Stomach (tissue), 4 donors: ENCODE results near the gene C3orf22.
"Not testable (repeated sequence)": the region's sequence is repeated elsewhere in the genome, so short reads cannot be mapped to it uniquely, and the experiment has no call there.

Experiments used
- CTCF ChIP-seq, 7 experiments: fragments of 450-650 bp in 4 of 7; fragments of 200-600 bp in 3 of 7; sonication (generic) in 3 of 7; IDR thresholded peaks; one replicate each; pipeline ENCODE4 v1.5.1; 2016 to 2019; ENCODE audit warnings: antibody characterized with exemption in 7 of 7, control low read depth in 2 of 7, mild to moderate bottlenecking in 1 of 7
- EP300 ChIP-seq: sonication (generic); formaldehyde crosslinking; IDR thresholded peaks from one replicate; pipeline ENCODE4 v1.6.1; 2017; ENCODE audit warnings: antibody characterized with exemption
- POLR2A ChIP-seq, 4 donors: fragments of 450-650 bp; IDR thresholded peaks; one replicate each; pipeline ENCODE4 v1.6.1; 2016; ENCODE audit warnings: antibody characterized with exemption in 4 of 4, control low read depth in 2 of 4, mild to moderate bottlenecking in 1 of 4, moderate library complexity in 1 of 4
- POLR2AphosphoS5 ChIP-seq, 3 donors: sonication (generic); formaldehyde crosslinking; IDR thresholded peaks; one replicate each; pipeline ENCODE4 v1.6.1; 2016; ENCODE audit warnings: antibody characterized with exemption in 3 of 3

DNA sequence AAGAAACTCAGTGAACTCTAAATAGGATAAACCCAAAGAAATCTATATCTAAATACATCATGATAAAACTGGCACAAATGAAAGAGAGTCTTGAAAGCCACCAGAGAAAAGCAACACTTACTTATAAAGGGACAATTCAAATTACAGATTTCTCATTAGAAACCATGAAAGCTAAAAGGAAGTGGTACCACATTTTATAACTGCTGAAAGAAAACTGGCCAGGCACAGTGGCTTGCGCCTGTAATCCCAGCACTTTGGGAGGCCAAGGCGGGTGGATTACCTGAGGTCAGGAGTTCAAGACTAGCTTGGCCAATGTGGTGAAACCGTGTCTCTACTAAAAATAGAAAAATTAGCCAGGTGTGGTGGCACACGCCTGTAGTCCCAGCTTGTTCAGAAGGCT lies 36.7 kb upstream of the C3orf22 start:
- not testable (repeated sequence) for TF ChIP-seq CTCF (IDR thresholded peaks at IDR 0.05); POLR2AphosphoS5 (IDR thresholded peaks at IDR 0.05); EP300; POLR2A (IDR thresholded peaks at IDR 0.05)
